Measurements from ENCODE around the gene UBA6. TPM values are rescaled to one million over a fixed set of nuclear protein-coding genes. Genes with fewer than 3 reads are reported as not detected.
"Not testable (repeated sequence)": the region's sequence is repeated elsewhere in the genome, so short reads cannot be mapped to it uniquely, and the experiment has no call there.

UBA6 gene
- total RNA-seq, 6 experiments from 2014 or later, result 84.7 to 137 (median 94.7) TPM

DNA sequence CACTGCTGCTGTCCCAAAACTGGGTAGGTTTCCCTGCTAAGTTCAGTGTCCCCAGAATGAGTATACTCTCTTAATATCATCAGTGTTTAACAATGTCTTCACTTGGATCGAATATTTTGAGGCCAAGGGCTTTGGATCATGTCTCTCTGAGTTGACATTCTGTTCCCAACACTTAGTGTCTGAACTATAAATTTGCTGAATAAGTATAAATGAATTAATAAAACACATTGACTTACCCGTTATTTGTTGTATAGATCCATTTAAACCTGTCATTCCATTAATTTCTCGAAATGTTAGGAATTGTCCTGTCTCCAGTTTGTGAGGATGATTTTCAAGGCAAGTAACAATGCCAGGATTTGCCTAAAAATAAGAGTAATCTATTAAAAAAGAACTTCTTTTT is 32.6 kb downstream of the UBA6 start:
- peaks cover 28% of the 10 kb centered on the region for H3K36me3 Mint-ChIP-seq (ENCODE audit: low read depth)

DNA sequence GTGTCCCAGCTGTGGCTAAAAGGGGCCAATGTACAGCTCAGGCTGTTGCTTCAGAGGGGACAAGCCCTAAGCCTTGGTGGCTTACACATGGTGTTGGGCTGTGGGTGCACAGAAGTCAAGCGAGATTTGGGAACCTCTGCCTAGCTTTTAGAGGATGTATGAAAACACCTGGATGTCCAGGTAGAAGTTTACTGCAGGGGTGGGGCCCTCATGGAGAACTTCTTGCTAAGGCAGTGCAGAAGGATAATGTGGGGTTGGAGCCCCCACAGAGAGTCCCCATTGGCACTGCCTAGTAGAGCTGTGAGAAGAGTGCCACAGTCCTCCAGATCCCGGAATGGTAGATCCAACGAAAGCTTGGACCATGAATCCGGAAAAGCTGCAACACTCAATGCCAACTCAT is 40.5 kb downstream of the UBA6 start:
- Mint-ChIP-seq H3K4me1 (ENCODE audit: low read depth) (peaks cover 5% of the 10 kb centered on the region; the same call in 1 of the 2 replicates), H3K4me3 (no peak overlapping the region), H3K27me3 (ENCODE audit: insufficient read depth) (no peaks in the 10 kb centered on the region), H3K9me3 (no peaks in the 10 kb centered on the region), H3K36me3 (ENCODE audit: low read depth) (peaks cover 59% of the 10 kb centered on the region), H3K27ac (no peak overlapping the region)
- no peak for DNase-seq
- TF ChIP-seq, protein P1, sequence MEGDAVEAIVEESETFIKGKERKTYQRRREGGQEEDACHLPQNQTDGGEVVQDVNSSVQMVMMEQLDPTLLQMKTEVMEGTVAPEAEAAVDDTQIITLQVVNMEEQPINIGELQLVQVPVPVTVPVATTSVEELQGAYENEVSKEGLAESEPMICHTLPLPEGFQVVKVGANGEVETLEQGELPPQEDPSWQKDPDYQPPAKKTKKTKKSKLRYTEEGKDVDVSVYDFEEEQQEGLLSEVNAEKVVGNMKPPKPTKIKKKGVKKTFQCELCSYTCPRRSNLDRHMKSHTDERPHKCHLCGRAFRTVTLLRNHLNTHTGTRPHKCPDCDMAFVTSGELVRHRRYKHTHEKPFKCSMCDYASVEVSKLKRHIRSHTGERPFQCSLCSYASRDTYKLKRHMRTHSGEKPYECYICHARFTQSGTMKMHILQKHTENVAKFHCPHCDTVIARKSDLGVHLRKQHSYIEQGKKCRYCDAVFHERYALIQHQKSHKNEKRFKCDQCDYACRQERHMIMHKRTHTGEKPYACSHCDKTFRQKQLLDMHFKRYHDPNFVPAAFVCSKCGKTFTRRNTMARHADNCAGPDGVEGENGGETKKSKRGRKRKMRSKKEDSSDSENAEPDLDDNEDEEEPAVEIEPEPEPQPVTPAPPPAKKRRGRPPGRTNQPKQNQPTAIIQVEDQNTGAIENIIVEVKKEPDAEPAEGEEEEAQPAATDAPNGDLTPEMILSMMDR (IDR thresholded peaks at IDR 0.05), result no peak

More for the DNA sequence above, 32.6 kb downstream of the UBA6 start:
- Mint-ChIP-seq H3K4me1 (ENCODE audit: low read depth) (peaks cover 13% of the 10 kb centered on the region), H3K27ac (0 out of 2 replicates have a peak overlapping the region, but pooled peaks have one; percentile 18), H3K27me3 (ENCODE audit: insufficient read depth) (no peaks in the 10 kb centered on the region; the same call in 1 of the 2 replicates), H3K9me3 (no peaks in the 10 kb centered on the region), H3K4me3 (no peak overlapping the region)
- TF ChIP-seq, protein P1 (IDR thresholded peaks at IDR 0.05), result no peak
- no peak for DNase-seq

DNA sequence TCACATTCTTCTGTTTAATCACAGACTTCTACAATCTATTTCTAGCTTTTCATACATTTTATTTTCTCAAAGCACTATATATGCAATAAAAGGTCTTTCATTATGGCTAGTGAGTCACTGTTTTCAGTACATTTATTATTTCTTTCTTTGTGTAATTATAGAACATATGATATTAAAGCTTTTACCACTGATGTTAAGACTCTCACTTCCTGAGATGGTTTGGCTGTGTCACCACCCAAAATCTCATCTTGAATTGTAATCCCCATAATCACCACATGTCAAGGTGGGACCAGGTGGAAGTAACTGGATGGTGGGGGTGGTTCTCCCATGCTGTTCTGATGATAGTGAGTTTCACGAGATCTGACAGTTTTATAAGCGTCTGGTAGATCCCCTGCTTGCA is 41.9 kb downstream of the UBA6 start:
- DNase-seq, result no peak
- Mint-ChIP-seq H3K27me3 (ENCODE audit: insufficient read depth) (no peaks in the 10 kb centered on the region), H3K27ac (no peak overlapping the region), H3K9me3 (no peaks in the 10 kb centered on the region), H3K36me3 (ENCODE audit: low read depth) (peaks cover 72% of the 10 kb centered on the region), H3K4me3 (no peak overlapping the region), H3K4me1 (ENCODE audit: low read depth) (peaks cover 5% of the 10 kb centered on the region; the same call in 1 of the 2 replicates)
- TF ChIP-seq, protein P1 (IDR thresholded peaks at IDR 0.05), result no peak

DNA sequence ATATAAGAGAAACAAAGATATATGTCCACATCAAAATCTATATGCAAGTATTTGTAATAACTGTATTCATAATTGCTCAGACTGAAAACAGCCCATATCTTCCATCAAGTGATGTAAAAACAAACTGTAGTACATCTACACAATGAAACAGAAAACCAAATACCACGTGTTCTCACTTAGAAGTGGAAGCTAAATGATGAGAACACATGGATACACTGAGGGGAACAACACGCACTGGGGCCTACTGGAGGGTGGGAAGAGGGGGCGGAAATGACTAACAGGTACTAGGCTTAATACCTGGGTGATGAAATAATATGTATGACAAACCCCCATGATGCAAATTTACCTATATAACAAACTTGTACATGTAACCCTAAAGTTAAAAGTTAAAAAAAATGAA is 42.7 kb downstream of the UBA6 start:
- Mint-ChIP-seq H3K27me3 (ENCODE audit: insufficient read depth) (no peaks in the 10 kb centered on the region), H3K9me3 (no peaks in the 10 kb centered on the region), H3K4me1 (ENCODE audit: low read depth) (peaks cover 5% of the 10 kb centered on the region; the same call in 1 of the 2 replicates), H3K36me3 (ENCODE audit: low read depth) (peaks cover 78% of the 10 kb centered on the region), H3K27ac (no peak overlapping the region), H3K4me3 (no peak overlapping the region)
- TF ChIP-seq, protein P1 (IDR thresholded peaks at IDR 0.05), result no peak
- no peak for DNase-seq

DNA sequence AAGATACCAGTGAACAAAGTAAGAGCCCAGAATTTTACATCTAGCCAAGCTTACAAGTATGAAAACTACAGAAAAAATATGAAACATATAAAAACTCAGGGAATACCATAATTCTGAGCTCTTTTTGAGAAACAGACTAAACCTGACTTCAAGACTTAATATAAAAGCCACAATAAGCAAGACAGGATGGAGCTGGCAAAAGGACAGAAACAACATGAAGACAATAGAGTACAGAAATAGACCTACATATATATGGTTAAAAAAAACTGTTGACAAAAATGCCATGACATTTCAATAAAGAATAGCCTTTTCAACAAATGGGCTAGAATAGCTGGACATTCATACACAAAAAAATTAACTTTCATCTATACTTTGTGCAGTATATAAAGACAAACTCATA is 49.4 kb downstream of the UBA6 start:
- Mint-ChIP-seq H3K4me3 (no peak overlapping the region), H3K27me3 (ENCODE audit: insufficient read depth) (no peaks in the 10 kb centered on the region), H3K27ac (no peak overlapping the region), H3K4me1 (ENCODE audit: low read depth) (no peaks in the 10 kb centered on the region), H3K9me3 (no peaks in the 10 kb centered on the region), H3K36me3 (ENCODE audit: low read depth) (peaks cover 30% of the 10 kb centered on the region)
- DNase-seq, result no peak
- TF ChIP-seq, protein P1 (IDR thresholded peaks at IDR 0.05), result no peak

DNA sequence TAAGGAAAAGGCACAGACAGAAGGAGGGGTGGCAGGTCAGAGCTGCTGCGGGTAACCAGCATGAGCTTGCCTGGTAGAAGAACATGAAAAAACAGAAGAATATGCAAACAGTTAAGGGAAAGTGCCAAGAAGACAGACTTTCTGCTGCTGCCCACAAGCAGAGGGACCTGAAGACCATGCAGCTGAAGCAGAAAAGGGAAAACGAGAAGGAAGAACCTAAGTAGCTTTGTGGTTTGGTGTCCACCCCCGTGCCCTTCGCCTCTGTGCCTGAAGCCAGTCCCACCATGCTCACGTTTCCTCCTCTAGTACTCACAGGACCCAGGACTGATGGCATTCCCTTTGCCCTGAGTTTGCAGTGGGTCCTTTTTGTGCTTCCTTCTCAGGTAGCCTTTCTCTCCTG is 62.8 kb downstream of the UBA6 start:
- Mint-ChIP-seq H3K4me3 (no peak overlapping the region), H3K27me3 (ENCODE audit: insufficient read depth) (no peaks in the 10 kb centered on the region; the same call in 1 of the 2 replicates), H3K27ac (no peak overlapping the region), H3K4me1 (ENCODE audit: low read depth) (no peaks in the 10 kb centered on the region), H3K36me3 (ENCODE audit: low read depth) (peaks cover 23% of the 10 kb centered on the region), H3K9me3 (no peaks in the 10 kb centered on the region)
- no peak for DNase-seq
- TF ChIP-seq, protein P1 (IDR thresholded peaks at IDR 0.05), result no peak

DNA sequence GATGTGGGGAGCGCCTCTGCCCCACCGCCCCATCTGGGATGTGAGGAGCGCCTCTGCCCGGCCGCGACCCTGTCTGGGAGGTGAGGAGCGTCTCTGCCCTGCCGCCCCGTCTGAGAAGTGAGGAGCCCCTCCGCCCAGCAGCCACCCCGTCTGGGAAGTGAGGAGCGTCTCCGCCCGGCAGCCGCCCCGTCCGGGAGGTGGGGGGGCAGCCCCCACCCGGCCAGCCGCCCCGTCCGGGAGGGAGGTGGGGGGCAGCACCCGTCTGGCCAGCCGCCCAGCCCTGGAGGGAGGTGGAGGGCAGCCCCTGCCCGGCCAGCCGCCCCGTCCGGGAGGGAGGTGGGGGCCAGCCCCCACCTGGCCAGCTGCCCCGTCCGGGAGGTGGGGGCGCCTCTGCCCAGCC is 64.0 kb downstream of the UBA6 start:
- DNase-seq; H3K27me3 Mint-ChIP-seq (ENCODE audit: insufficient read depth); H3K4me1 Mint-ChIP-seq (ENCODE audit: low read depth); H3K9me3 Mint-ChIP-seq; H3K4me3 Mint-ChIP-seq; H3K27ac Mint-ChIP-seq: not testable (repeated sequence)
- H3K36me3 Mint-ChIP-seq (ENCODE audit: low read depth), result peaks cover 34% of the 10 kb centered on the region
